ENCODE results near the gene HPGD. TPM values are rescaled to one million over a fixed set of nuclear protein-coding genes. Genes with fewer than 3 reads are reported as not detected.

HPGD gene
- total and polyA plus RNA-seq, 2 of the 8 experiments (the other 6 are each of a cell fraction or from before 2014, with no cell fraction given) = 1.1 to 1.3 TPM

Other genes with a start within 250 kb of the HPGD start
- gene FBXO8, start 238.8 kb downstream of the HPGD start, total RNA-seq (2021; fragmentation: NEBNext Ultra II Directional; extraction: Animal tissue kit (Norgen Biotek cat#: 25700)) = 7.4 and 7.5 TPM in 2 replicates
- gene FBXO8, start 238.8 kb downstream of the HPGD start, polyA plus RNA-seq (2011; rRNA removed) = 4.6 and 5.1 TPM in 2 replicates
- 15.6 and 17.1 TPM in 2 replicates for gene CEP44, start 238.6 kb downstream of the HPGD start, total RNA-seq (2021; fragmentation: NEBNext Ultra II Directional; extraction: Animal tissue kit (Norgen Biotek cat#: 25700))
- gene CEP44, start 238.6 kb downstream of the HPGD start, polyA plus RNA-seq (2011; rRNA removed) = 3.4 and 3.9 TPM in 2 replicates